HG03025 (cell line): ENCODE data around the gene FN3KRP.
A peak's percentile ranks its signal among the peaks of the same experiment; 100 is the strongest.
"Not testable (repeated sequence)": the region's sequence is repeated elsewhere in the genome, so short reads cannot be mapped to it uniquely, and the experiment has no call there.

Source experiments
- ATAC-seq: cut with Tn5 transposase; IDR thresholded peaks from one replicate; pipeline ENCODE4 v1.9.1; 2021; ENCODE audit warnings: mild to moderate bottlenecking, moderate library complexity; ENCODE audit not compliant: unreplicated experiment, low FRiP score

Gene FN3KRP

DNA sequence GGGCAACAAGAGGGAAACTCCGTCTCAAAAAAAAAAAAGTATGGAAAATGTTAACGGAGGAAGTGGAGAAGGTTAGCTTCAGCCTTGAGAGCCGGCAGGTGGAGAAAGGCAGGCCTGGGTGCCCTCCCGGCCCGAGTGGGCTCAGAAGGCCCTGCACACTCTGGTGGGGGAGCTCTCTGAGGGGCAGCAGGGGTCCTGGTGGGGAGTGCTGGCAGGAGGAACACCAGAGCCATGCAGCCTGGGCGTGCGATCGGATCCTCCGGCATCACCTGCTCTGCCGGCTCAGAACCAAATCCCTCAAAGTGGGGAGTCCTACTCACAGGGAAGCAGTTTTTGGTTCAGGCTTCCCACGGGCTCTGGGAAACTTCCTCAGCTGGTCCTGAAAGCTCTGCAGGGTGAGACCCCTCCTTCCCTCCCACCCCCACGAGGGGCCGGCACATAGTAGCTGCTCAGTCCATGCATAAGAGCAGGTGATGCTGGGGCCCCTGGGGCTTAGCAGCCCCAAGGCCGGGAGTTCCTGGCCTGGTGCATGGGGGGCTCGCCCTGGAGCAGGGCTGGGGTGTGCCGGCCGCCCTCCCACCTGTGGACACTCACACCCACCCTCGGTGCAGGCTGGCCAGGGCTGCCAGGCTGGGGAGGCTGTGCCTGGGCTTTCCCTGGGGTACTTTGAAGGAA, 20.1 kb downstream of the FN3KRP start:
- ATAC-seq = no peak

DNA sequence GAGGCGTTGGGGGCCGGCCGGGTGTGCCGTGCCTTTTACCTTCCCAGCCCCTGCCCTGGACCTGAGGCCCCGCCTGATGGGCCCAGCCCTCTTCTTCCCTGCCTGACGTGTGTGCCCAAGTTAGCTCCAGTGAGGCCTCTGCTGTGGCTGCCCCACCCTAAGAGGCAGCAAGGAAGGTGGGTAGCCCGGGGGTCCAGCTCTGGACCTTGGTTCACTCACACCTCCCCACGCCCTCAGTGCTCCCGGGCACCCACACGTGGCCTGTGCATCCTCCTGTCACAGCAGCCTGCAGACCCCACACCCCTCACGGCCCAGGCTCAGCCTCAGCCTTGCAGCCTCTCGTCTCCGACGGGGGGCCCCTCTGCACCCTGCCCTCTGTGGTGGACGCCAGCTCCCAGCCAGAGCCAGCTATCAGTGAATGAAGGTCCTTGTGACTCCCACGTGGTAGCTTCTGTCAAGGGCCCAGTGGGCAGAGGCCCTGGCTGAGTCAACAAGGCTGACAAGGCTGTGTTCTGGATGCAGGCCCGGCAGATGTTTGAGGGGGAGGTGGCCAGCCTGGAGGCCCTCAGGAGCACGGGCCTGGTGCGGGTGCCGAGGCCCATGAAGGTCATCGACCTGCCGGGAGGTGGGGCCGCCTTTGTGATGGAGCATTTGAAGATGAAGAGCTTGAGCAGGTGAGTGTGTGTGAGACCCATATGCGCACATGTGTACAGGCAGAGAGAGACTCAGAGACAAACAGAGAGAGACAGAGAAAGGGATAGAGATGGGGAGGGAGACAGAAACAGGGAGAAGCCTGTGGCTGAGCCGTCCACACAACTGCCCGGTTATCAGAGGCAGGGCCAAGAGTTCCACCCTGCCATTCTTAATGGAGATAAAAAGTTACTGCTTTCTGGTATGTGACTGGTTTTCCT, 21.7 kb downstream of the FN3KRP start:
- ATAC-seq = no peak

DNA sequence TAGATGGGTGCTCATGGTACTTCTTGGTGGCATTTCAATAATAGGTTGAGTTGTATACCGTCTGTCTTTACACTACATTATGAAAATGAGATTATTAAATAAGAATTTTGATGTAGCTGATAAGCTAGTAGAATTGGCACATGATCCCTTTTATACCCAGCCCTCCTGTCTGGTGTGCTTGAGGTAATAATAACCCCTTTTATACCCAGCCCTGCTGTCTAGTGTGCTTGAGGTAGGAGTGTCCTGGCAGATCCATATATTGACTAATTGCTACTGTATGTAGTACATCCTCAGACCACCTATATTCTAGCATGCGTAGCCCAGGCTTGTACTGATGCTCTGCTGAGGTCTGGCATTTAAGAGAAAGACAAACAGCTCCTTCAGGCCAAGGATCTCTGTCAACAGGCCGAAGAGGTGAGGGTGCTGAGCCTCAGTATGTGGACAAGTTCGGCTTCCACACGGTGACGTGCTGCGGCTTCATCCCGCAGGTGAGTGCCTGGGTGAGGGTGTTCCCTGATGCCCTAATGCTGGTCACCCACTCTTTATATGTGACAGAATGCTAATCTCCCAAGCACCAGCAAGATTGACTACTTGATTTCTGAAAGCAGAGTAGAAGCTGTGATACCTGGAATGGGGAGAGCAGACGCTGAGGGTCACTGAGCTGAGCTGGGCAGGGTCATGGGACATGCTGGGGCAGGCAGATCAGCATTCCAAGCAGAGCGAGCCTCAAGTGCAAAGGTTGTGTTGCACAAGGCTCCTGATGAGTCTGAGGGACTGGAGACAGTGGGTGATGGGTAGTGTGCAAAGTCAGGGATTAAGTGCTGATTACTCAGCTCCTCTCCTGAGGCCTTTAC, 24.6 kb downstream of the FN3KRP start:
- no peak for ATAC-seq

DNA sequence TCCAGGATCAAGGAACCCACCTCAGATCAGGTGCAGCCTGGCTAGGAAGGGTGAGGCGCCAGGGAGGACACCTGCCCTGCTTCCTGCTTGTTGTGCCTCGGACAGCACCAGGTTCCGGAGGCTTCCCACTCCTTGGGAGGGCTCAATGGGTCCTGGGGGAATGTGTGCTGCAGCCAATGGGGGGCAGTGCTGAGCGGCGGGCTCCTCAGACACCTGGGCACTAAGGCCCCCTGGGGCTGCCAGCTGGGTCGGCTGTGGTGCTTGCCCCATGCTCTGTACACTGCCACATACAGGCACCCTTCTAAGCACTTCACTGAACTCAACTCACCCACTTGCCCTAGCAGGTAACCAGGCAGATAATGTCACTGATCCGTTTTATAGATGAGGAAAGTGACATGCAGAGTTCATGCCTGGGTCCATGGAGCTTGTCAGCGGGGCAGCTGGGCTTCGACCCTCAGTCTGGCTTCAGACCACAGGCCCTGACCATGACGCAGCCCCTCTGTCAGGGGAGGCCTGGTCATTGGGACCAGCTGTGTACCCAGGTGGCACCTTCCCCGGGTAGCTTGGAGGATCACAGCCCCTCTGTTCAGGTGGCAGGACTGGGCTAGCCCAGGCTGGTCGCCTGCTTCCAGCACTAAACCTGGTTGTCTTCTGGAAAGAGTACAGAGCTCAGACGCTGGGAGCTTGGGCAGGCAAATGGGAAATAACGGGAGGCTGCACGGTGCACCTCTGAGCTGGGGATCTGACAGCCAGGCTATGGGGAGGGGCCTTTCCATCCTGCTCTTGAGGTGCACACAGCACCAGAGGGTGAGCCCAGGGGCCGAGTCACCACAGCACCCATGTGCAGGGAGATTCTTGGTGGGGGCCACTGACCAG, 27.1 kb downstream of the FN3KRP start:
- ATAC-seq = no peak

DNA sequence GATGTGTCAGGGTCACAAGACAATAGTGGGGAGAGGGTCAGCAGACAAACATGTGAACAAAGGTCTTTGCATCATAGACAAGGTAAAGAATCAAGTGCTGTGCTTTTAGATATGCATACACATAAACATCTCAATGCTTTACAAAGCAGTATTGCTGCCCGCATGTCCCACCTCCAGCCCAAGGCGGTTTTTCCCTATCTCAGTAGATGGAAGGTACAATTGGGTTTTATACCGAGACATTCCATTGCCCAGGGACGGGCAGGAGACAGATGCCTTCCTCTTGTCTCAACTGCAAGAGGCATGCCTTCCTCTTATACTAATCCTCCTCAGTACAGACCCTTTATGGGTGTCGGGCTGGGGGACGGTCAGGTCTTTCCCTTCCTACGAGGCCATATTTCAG, 28.2 kb downstream of the FN3KRP start:
- not testable (repeated sequence) for ATAC-seq

DNA sequence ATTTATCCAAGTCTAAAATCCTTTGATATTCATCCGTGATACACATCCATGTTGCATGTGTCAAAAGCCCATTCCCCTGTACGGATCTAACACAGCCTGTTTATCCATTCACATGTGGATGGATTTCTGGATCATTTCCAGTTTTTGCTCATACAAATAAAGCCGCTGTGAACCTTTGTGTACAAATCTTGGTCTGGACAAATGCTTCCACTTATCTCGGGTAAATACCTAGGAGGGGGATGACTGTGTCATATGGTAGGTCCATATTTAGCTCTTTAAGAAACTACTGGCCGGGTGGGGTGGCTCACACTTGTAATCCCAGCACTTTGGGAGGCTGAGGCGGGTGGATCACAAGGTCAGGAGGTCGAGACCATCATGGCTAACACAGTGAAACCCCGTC, 29.0 kb downstream of the FN3KRP start:
- ATAC-seq = no peak

DNA sequence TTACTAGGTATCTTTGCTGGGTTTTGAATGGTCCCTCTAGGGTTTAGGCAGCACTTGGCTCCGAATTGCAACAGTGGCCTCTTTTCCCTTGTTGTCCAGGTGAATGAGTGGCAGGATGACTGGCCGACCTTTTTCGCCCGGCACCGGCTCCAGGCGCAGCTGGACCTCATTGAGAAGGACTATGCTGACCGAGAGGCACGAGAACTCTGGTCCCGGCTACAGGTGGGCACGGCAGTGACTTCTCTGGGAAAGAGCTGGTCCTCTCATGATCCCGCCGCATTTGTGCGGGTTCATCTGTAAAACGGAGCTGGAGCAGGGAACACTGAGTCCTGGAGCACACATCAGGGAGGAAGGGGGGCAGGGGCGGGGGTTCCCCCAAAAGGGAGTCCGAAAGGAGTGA, 32.2 kb downstream of the FN3KRP start:
- ATAC-seq = no peak

DNA sequence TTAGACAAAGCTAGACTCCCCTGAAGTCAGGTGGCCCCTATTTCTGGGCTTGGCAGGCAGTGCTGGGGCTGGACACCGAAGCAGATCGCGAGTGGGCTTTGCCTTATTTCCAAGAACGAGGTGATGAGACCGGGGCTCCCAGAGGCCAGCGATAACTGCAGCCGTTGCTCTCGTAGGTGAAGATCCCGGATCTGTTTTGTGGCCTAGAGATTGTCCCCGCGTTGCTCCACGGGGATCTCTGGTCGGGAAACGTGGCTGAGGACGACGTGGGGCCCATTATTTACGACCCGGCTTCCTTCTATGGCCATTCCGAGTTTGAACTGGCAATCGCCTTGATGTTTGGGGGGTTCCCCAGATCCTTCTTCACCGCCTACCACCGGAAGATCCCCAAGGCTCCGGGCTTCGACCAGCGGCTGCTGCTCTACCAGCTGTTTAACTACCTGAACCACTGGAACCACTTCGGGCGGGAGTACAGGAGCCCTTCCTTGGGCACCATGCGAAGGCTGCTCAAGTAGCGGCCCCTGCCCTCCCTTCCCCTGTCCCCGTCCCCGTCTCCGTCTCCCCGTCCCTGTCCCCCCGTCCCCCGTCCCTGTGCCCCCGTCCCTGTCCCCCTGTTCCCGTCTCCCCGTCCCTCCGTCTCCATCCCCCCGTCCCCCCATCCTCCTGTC, 33.9 kb downstream of the FN3KRP start:
- no peak for ATAC-seq

DNA sequence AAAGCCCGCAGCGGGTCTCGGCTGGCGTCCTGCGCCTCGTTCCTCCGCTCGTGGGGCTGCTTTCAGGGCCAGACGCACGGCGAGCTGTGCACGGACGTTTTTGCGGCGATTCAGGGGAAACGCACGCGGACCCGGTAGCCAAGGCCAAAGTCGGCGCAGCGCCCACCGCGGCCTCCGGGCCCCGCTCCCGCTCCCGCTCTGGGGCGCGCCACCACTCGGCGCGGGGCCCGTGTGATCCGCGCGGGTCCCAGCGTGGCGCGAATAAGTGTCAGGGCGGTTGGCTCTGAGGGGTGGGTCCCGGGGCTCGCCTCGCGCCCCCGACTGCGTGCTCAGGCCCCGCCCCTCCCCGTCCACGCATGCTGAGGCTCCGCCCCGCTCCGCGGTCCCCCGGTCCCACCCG, 34.7 kb downstream of the FN3KRP start:
- ATAC-seq = peak; percentile 23

DNA sequence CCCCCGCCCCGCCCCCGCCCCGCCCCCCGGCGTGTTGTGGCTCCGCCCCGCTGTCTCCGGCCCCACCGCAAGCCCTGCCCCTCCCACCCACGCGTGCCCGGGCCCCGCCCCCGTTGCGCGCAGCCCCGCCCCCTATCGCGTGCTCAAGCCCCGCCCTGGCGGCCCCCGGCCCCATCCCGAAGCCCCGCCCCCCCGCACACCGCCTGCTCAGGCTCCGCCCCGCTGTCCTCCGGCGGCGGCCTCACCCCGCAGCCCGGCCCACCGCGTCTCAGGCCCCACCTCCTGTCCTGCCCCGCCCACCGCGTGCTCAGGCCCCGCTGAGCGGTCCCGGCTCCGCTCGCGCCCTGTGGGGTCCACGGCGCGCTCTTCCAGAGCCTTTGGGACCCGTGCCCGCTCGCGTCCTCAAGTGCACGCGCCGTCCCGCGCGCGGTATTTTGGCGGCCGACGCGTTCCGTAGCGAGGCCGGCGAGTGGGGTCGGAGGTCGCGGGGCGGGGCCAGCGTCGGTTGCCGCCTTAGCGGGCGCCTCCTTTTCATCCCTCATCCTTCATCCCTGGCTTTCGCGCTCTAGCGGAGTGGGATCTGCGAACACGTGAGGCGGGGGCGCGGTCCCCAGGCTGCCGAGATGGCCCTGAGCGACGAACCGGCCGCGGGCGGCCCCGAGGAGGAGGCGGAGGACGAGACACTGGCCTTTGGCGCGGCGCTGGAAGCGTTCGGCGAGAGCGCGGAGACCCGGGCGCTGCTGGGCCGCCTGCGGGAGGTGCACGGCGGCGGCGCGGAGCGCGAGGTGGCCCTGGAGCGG, 35.3 kb downstream of the FN3KRP start, which contains the start of gene TBCD:
Gene TBCD (plus strand): TSS at position 495 of the 800 bp plus-strand sequence. CDS start 129 bp downstream, at position 624.
- peak; percentile 65 for ATAC-seq

DNA sequence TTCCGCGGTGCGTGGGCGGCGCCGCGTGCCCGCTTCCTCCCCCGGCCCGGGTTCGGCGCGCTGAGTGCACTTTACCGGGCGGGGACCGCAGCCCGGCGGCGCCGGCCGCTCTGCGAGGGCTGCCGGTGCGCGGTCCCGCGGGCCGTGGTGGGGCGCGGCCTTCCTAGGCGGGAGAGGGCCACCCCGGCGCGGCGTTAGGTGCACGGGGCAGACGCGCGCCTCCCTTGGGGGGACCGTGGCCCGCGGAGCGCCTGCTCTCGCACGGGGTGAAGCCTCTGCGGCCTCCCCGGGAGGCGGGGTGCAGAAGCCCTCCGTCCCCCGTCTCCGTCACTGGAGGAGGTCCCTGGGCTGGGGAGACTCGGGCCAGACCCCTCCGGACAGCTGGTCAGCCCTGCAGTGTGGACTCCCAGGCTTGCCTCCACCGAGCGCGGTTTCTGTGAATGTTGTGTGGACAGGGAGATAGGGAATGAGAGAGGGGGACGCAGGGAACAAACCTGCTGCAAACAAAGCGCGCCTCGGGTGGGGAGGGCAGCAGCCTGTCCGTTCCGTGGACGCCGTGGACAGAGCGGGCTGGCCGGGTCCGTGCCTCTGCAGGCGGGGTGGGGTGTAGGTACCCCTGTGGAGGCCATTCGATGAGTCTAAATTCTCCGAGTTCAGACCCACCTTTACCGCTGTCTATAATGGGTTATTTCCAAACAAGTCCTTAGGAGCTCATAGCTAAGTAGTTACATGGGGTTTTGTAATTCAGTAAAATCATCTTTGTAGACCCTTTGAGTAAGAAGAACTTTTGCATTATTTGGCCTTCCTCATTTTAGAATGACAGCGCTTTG, 36.1 kb downstream of the FN3KRP start:
- peak; percentile 28 for ATAC-seq

DNA sequence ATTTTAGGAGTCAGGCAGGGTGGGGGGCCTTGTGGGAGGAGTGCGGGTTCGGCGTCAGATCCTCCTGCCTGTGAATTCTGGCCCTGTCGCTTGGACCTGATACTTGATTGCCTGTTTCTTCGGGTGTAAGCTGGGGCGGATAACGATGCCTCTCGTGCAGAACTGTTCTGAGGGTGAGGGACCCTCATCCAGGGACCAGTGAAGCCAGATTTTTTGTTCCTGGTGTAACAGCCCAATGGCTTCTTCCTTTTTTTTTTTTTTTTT, 36.6 kb downstream of the FN3KRP start:
- ATAC-seq = no peak

DNA sequence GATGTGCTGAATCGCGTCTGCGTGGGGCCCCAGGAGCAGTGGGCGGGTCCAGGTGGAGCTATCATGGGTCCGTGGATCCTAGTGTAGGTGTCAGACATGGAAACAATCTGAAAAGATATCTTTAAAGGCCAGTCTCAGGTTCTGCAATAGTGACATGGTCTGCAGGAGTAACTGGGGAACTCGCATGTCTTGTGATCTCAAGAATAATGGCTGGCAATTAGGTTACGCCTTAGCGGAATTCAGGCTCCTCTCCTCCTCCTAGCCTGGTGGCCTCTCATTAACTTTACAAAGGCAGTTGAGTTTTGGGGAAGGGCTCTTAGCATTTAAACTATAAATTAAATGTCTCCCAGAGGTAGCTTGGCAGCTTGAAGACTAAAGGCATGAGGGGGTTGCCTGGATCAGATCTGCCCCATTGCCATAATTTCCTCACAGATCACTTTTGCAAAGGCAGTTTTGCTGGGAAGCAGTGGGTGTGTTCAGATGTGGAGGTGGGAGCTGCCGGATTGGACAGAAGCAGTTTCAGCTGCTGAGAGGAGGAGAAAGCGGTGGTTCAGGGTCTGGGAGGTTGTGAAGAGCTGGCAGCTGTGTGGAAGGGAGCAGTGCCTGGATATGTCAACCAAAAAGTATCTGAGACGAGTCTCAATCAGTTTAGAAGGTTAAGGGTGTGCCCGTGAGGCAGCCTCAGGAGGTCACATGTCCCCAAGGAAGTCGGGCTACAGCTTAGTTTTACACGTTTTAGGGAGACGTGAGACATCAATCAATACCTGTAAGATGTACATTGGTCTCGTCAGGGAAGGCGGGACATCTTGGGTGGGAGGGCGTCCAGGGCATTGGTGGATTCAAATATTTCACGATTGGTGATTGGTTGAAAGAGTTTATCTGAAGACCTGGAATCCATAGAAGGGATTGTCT, 38.0 kb downstream of the FN3KRP start:
- no peak for ATAC-seq

DNA sequence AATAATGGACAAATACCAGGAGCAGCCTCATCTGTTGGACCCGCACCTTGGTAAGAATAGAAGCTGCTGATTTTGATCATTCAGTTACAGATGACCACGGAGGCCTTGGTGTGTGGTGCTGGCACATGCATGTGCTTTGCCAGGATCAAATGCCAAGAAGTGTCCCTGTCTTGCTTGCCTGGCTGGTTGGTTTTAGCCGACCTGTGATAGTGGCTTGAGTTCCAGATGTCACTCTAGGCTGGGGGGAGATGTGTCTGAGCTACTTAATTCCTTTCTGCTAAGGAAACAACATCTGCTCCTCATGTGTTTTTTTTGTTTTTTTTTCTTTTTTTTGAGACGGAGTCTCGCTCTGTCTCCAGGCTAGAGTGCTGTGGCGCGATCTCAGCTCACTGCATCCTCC, 39.7 kb downstream of the FN3KRP start:
- no peak for ATAC-seq

DNA sequence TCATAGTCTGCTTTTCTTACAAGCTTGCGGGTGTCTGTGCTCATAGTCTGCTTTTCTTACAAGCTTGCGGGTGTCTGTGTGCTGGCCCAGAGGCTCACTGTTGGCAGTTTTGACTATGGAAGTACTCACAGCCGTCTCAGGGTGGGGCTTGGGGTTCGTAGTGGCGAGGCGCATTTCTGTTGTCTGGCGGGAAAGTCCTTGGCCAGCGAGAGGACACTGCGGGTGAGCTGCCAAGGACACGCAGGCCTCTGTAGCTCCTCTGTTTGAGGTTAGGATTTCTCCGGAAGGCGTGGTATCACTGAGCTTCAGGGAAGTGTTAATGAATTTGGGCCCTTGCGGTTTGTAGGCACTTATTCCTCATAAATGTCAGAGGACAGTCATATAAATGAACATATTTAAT, 48.9 kb downstream of the FN3KRP start:
- no peak for ATAC-seq

DNA sequence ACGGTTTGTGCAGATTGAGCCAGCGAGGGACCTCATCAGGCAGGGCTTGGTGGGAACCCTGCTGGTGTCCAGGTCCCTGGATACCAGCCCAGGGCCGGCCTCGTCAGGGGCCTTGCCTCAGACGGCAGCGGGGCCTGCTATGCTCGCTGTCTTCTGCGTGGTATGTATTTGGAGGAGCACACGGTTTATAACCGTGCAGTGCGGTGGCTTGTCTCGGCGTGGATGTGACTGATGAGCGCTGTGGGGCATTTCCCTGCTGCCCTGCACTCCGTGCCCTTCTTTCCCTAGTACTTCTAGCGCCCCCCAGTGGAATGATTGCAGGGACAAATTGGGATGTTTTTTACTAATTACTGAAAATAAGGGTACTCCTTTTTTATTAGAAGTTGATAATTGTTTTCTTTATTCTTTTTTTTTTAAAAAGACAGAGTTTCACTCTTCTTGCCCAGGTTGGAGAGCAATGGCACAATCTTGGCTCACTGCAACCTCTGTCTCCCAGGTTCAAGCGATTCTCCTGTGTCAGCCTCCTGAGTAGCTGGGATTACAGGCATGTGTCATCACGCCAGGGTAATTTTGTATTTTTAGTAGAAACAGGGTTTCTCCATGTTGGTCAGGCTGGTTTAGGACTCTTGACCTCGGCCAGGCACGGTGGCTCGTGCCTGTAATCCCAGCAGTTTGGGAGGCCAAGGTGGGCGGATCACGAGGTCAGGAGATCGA, 50.7 kb downstream of the FN3KRP start:
- no peak for ATAC-seq
